GM12864 (cell line): Measurements from ENCODE around the gene CXCL11.

Experiments
- DNase-seq: peaks from one replicate; pipeline ENCODE4 v3.0.0-alpha.2; 2011; ENCODE audit warnings: low read depth
- H3K4me3 ChIP-seq: 2 replicates; pipeline ENCODE4 v1.5.1; 2011; ENCODE audit warnings: mild to moderate bottlenecking, low read depth, low read length, control low read depth
- TF ChIP-seq, protein P1 (sequence below): IDR thresholded peaks from 2 replicates; pipeline ENCODE4 v1.5.1; 2011; ENCODE audit warnings: low read depth, mild to moderate bottlenecking, moderate library complexity, low read length, control low read depth, inconsistent platforms; ENCODE audit errors: missing control alignments

Gene CXCL11

GRCh38 chr4:76036855-76037254, 985 bp upstream of the CXCL11 start:
- TF ChIP-seq, protein P1, sequence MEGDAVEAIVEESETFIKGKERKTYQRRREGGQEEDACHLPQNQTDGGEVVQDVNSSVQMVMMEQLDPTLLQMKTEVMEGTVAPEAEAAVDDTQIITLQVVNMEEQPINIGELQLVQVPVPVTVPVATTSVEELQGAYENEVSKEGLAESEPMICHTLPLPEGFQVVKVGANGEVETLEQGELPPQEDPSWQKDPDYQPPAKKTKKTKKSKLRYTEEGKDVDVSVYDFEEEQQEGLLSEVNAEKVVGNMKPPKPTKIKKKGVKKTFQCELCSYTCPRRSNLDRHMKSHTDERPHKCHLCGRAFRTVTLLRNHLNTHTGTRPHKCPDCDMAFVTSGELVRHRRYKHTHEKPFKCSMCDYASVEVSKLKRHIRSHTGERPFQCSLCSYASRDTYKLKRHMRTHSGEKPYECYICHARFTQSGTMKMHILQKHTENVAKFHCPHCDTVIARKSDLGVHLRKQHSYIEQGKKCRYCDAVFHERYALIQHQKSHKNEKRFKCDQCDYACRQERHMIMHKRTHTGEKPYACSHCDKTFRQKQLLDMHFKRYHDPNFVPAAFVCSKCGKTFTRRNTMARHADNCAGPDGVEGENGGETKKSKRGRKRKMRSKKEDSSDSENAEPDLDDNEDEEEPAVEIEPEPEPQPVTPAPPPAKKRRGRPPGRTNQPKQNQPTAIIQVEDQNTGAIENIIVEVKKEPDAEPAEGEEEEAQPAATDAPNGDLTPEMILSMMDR: no peak
- no peak for DNase-seq
- no peak overlapping the region for H3K4me3 ChIP-seq

DNA sequence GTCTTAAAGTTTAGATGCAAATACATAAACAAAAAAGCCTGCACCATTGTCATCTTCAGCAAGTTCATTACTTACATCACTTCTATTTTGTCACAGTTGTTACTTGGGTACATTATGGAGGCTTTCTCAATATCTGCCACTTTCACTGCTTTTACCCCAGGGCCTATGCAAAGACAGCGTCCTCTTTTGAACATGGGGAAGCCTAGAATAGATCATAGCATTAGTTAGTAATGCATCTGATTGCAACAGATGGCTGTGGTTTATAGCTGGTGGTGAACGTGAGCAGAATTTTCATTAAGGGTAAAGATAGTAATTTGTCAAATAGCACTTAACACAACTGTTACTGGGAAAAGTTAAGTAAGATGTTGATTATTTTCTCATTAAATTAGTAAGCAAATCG, 729 bp downstream of the CXCL11 start:
- TF ChIP-seq, protein P1: no peak
- no peak for DNase-seq

GRCh38 chr4:76029300-76029699, 6.6 kb downstream of the CXCL11 start:
- TF ChIP-seq, protein P1: no peak
- H3K4me3 ChIP-seq: no peak overlapping the region
- DNase-seq: no peak

More for the DNA sequence above, 729 bp downstream of the CXCL11 start:
- H3K4me3 ChIP-seq: no peak overlapping the region

DNA sequence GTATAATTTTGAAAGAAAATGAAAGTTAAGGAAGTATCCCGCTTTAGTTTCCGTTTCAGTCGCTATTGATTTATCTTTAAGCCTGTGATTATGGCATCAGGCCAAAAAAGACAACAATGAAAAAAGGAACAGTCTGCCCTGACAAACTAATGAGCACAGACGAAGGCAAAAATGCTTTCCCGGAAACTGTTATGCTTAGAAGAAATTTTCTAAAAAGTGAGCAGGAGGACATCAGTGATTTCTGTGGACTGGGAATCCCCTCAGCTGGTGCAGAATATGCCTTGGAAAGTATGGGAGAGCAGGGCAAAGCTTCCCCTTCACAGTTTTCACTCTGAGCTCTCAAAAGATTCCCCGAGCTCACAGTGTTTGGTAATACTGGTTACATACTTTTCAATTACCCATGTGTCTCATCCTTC, 7.5 kb downstream of the CXCL11 start:
- no peak overlapping the region for H3K4me3 ChIP-seq
- TF ChIP-seq, protein P1: no peak

GRCh38 chr4:76024065-76024464, 11.8 kb downstream of the CXCL11 start:
- TF ChIP-seq, protein P1: no peak
- no peak overlapping the region for H3K4me3 ChIP-seq
- no peak for DNase-seq

More for the DNA sequence above, 7.5 kb downstream of the CXCL11 start:
- DNase-seq: no peak

- TF ChIP-seq, protein P1: no peak
- H3K4me3 ChIP-seq: no peak within 1 kb of the TSS
- DNase-seq: no peak
Measured at GRCh38 chr4:76023389-76023788, 12.5 kb downstream of the CXCL11 start, which contains the start of gene CXCL10. Gene CXCL10 (minus strand): TSS chr4:76023497. CDS start chr4:76023431, 66 bp downstream.

DNA sequence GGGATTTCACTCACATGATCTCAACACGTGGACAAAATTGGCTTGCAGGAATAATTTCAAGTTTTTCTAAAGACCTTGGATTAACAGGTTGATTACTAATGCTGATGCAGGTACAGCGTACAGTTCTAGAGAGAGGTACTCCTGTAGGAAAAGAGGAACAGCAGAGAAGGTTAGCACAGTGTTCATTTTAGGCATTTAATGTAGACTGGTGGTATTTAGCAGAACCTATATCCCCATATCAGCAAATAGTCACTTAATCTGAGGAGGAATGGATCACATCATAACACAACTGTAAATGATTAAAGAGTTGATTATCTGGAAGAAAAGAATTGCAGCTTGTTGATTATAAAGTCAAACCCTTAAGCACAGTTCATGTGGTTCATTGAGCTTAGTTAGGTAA, 13.2 kb downstream of the CXCL11 start:
- no peak for DNase-seq
- no peak overlapping the region for H3K4me3 ChIP-seq
- TF ChIP-seq, protein P1: no peak
